Esophagus squamous epithelium (tissue), 4 donors: ENCODE measurements around the gene ANKRD28.

ENCODE experiments used
- POLR2A ChIP-seq, 4 donors: fragments of 450-650 bp; IDR thresholded peaks; one replicate each; pipeline ENCODE4 v1.6.1; 2017; ENCODE audit warnings: antibody characterized with exemption in 4 of 4, mild to moderate bottlenecking in 4 of 4, moderate library complexity in 3 of 4
- TF ChIP-seq, protein P1 (sequence below), 6 experiments: fragments of 450-650 bp in 4 of 6; fragments of 200-600 bp in 2 of 6; sonication (generic) in 2 of 6; IDR thresholded peaks; one replicate each; pipeline ENCODE4 v1.5.1; 2016 to 2019; ENCODE audit warnings: antibody characterized with exemption in 6 of 6, mild to moderate bottlenecking in 4 of 6, moderate library complexity in 4 of 6

DNA sequence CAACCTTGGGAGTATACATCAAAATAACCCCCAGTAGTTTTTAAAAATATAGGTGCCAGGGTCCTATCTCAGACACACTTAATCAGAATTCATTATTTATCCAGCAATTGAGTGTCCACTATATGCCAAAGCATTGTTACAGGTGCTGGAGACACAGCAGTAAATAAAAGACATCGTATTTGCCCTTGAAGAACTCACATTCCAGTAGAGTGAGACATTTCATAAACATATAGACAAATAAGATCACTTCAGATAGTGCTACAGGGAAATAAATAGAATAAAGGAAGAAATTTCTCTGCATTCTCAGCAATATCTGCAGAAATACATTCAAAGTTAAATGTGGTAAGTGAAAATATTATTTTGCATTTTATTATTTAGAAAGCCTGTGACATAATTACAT lies 34.1 kb upstream of the ANKRD28 start:
- TF ChIP-seq, protein P1, sequence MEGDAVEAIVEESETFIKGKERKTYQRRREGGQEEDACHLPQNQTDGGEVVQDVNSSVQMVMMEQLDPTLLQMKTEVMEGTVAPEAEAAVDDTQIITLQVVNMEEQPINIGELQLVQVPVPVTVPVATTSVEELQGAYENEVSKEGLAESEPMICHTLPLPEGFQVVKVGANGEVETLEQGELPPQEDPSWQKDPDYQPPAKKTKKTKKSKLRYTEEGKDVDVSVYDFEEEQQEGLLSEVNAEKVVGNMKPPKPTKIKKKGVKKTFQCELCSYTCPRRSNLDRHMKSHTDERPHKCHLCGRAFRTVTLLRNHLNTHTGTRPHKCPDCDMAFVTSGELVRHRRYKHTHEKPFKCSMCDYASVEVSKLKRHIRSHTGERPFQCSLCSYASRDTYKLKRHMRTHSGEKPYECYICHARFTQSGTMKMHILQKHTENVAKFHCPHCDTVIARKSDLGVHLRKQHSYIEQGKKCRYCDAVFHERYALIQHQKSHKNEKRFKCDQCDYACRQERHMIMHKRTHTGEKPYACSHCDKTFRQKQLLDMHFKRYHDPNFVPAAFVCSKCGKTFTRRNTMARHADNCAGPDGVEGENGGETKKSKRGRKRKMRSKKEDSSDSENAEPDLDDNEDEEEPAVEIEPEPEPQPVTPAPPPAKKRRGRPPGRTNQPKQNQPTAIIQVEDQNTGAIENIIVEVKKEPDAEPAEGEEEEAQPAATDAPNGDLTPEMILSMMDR (IDR thresholded peaks at IDR 0.05): no peak
- TF ChIP-seq POLR2A (IDR thresholded peaks at IDR 0.05): no peak
